Raji (cell line): Measurements from ENCODE around the gene PPP1R27.

Experiments used
- POLR2A ChIP-seq: IDR thresholded peaks from 2 replicates; pipeline ENCODE4 v1.6.1; 2011; ENCODE audit warnings: low read depth, low read length, control low read depth; ENCODE audit not compliant: insufficient read depth

PPP1R27 gene

DNA sequence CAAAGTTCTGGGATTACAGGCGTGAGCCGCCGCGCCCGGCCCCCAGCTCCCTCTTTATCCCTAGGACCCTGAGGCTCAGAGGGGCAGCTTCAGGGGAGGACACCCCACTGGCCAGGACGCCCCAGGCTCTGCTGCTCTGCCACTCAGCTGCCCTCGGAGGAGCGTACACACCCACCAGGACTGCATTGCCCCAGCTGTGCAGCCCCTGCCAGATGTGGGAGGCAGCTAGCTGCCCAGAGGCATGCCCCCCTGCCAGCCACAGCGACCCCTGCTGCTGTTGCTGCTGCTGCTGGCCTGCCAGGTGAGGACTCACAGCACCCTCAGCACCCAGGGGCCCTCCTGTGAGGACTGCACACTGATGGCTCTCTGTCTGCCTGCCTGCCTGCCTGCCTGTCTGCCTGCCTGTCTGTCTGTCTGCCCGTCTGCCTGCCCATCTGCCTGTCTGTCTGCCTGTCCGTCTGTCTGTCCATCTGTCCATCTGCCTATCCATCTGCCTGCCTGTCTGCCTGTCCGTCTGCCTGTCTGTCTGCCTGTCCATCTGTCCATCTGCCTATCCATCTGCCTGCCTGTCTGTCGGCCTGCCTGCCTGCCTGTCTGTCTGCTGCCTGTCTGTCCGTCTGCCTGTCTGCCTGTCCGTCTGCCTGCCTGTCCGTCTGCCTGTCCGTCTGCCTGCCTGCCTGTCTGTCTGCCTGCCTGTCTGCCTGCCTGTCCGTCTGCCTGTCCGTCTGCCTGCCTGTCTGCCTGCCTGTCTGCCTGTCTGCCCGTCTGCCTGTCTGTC lies 25.9 kb downstream of the PPP1R27 start:
- TF ChIP-seq POLR2A = no peak

DNA sequence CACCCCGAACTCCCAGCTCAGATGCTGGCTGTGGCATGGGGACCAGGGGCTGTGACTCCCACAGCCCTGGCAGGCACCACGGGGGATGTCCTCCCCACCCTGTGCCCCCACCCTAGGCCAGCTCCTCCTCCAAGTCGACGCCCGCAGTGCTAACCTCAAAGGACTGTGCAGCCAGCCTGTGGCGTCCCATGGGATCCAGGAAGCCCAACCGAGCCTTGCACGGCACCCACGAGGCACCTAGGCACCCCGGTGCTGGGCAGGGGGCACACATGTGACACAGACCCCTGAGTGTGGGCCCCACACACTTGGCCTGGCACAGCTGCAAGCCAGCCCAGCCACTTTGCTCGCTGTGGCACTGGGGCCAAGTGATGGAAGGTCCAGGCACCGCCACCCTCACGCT lies 27.0 kb downstream of the PPP1R27 start:
- no peak for TF ChIP-seq POLR2A

DNA sequence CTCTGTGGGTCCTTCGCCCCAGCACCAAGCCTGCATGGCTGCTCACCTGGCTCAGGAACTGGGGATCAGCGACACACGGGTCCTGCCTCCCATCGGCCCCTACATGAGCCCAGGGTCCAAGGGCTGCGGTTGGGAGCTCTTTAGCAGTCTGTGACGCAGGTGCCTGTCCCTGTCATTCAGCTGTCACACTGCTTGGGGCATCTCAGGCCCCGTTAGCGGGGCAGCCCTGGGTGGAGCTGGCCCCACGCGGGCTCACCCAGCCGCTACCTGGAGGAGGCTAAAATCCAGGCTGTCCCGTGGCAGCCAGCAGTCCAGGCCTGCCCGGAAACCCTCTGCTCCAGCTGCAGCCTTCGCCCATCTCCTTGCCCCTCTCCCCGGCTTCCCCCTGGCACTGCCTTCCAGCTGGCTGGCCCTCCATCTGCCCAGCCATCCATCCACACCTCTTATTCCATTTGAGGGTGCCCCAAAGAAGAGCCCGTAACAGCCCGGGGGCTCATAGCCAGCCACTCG lies 27.6 kb downstream of the PPP1R27 start:
- no peak for TF ChIP-seq POLR2A

DNA sequence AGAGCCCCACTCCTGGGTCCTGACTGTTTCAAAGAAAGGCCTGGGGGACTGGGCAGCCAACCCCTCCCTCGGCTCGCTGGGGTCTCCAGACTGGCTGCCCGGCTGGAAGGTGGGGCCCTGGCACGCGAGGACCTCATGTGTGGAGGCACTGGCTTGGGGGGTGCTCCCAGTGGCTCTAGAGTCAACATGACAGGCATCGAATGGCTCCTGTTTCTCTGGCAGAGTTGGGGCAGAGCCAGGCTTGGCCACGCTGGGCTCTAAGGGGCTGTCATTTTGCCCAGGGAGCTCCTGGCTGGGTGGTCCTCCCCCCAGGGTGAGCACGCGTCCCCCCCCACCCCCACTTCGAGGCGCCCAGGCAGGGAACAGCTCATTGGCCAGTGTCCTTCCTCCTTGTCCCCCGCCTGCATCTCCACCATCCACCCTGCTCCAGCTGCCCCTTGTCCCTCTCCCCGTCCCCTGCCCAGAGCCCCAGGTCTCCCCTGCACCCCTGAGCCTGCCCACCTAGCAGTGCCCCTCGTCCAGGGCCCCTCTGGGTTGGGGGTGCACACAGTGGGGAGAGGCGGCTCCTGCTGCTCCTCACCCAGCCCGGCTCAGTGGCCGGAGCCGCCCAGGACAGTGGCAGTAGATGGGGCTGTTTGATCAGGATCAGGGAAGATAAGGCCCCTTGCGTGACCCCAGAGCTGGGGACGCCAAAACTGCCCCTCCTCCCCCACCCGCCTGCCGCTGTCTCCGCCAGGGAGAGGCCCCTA lies 28.2 kb downstream of the PPP1R27 start:
- no peak for TF ChIP-seq POLR2A

DNA sequence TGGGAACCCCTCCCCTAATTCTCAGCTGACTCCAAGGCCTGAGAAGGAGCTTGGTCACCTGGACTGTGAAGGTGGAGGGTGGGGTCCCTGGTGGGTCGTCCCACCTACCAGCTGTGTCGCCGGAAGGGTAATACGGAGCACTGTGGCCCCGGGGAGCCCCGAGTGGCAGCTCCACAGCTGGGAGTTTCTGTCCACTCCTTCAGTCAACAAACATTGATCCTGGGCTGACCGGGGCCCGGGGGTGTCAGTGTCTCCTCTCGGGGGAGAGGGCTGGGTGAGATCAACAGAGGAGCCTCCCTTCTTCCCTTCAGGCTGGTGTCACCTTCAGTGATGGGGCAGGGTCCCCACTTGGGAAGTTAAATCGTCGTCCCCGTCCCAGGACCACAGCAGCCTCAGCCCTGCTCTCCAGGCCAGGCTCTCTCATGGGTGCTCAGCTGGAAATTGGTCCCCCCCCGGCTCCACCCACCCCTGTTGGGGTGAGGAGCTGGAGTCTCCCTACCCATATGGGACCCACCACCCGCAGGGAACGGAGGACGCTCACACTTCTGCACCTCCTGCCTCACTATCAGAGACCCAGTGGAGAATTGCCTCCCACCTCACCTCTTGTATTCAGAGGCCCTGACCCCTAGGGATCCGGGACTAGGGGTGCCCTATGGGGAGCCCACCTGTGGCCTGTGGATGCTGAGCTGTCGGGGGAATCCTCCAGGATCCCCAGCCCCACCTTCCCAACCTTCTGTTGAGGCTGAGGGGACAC lies 29.0 kb downstream of the PPP1R27 start:
- TF ChIP-seq POLR2A = no peak

DNA sequence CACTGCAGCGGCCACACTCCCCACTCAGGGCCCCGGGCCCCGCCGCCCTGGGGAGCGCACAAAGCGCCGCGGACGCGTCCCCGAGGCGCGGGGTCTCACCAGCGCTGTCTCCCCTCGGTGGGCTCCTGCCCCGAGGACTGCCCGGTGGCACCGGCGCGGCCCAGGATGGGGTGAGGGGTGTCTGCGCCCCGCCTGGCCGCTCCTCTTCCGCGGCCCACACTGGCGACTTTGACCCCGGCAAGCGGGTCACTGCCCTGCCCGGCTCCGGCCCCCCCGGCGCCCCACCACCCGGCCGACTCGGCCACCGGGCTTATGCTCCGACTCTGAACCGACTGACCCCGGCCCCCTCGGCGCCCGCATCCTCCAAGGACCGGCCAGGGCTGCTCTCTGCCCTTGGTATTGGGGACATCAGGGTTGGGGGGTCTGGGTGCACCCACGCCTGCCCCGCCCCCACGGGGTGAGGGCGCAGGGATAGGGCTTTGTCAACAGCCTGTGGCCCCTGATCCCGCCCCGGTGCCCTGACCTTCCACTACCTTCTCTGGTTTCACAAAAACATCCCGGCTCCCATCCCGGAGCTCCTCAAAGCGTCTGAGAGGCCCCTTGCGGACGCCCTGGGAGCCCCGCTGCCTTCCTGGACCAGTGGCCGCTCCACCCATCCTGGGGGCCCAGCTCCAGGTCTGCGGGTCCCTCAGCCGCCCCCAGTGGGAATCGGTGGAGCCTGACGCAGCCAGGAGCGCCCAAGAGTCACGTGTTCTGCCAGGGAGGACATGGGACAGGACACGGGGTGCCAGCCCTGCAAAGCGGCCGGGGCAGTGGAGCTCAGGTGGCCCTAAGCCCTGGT lies 30.1 kb downstream of the PPP1R27 start:
- TF ChIP-seq POLR2A = no peak

DNA sequence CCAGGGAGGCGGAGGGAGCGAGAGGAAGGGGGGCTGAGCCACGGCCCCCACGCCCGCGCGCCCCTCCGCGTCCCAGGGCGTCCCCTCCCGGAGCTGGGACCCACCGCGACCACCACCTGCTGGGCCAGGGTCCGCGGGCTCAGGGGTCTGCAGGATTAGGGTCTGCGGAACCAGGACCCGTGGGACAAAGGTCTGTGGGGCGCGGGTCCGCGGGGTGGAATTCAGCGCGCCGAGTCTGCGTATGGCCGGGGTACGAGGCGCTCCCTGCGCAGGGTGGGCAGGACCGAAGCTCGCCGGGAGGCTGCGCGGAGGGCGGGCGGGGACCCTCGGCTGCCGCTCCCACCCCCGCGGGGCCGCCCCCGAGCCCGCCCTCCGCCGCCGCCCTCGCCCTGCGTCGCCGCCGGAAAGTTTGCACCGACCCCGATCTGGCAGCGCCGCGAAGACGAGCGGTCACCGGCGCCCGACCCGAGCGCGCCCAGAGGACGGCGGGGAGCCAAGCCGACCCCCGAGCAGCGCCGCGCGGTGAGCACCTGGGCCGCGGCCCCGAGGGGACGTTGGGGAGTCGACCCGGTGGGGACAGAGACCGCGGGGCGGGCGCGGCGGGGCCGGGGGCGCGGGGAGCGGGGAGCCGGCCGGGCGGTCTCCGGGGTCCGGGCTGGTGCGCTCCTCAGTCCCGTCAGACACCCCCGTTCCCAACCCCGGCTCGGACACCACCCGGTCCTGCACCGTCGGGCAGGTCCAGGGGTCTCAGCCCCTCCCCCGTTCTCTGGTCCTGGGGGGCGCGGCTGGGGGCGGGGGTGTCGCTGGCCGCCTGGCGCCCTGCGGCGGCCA lies 30.9 kb downstream of the PPP1R27 start, which contains the start of gene GCGR:
GCGR (plus strand) TSS at position 423 of the 831 bp plus-strand sequence. CDS start 4,869 bp downstream, outside the sequence.
- TF ChIP-seq POLR2A = no peak

DNA sequence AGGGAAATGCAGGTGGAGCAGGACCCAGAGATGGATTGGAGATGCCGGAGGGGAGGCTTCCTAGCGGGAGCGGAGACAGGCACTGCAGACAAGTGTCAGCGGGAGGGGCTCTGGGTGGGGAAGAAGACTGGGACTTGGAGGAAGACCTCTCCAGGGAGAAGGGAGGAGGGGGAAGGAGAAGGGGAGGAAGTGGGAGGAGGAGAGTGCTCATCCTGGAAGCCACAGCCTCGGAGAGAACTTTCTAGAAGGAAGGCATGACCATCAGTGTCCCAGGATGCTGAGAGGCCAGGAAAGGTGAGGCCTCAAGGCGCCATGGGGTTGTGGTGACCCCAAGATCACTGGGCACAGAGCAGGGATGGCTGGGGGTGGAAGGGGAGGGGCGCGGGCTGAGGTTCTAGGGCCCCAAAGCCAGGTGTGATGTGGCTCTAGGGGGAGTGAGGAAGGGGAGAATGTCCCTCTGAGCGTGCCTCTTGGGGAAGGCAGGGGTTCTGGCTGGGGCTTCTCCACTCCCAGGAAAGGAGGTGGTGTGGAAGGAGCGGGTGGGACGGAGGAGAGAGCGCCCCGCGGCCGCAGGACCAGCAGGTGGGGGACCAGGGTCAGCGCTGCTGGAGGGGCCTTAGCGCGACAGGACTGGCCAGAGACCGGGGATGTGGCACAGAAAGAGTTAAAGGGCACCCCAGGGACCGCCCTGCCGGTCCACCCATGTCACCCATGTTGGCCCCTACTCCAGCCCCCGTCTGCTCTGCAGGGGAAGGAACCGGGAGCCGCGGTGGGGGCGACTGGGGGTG lies 31.8 kb downstream of the PPP1R27 start:
- TF ChIP-seq POLR2A = no peak

DNA sequence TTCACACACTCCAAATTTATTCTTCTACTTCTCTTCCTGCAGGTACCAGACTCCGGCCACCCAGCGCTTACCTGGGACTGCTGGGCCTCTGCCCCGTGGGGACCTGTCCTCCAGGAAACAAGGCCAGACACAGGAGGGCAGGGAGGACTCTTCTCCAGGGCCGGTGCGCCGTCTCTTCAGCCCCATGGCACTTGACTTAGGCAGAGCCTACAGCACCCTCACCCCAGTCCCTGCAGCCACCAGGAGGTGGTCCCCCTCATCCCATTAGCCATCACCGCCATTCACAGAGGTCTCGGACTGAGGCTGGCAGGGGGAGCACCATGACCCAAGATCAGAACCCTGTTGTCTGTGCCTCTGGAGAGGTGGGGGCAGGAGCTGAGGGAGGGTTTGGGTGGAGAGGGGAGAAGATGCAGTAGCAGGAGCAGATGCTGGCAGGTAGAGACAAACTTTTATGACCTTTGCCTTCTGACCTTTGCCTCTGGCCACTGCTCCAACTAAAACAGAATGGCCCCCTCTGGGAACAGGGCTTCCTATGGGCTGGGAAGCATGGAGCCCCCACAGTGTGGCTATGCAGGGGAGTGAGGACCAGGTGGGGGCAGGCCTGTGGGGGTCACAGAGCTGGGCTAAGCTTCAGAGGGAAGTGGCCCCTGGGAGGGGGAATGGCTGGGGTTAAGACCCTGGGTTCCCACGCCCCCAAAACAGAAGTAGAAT lies 32.6 kb downstream of the PPP1R27 start:
- TF ChIP-seq POLR2A = no peak

DNA sequence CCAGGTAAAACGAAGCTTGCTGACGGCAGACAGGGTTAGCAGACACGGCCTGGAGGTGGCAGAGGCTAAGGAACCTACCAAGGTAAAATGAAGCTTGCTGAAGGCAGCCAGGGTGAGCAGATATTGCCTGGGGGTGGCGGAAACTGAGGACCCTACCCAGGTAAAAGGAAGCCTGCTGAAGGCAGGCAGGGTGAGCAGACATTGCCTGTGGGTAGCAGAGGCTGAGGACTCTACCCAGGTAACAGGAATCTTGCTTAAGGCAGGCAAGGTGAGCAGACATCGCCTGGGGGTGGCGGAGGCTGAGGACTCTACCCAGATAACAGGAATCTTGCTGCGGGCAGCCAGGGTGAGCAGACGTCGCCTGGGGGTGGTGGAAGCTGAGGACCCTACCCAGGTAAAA lies 33.5 kb downstream of the PPP1R27 start:
- TF ChIP-seq POLR2A = no peak

DNA sequence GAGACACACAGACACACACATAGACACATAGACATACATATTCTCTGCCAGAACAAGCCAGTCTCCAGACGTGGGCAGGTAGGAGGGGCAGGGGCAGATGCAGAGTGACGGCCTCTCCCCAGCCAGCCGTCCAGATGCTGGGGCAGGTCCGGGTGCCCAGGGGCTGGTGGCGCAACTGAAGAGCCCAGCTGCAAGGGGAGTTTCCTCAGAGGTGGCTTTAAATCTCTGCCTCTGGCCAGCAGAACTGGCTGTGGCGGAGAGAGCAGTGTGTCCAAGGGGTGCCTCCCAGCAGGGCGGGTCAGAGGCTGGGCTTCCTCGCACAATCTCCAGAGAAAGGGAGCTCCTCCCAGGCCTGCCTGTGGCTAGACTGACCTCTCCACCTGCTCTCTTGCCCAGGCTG lies 40.3 kb downstream of the PPP1R27 start:
- TF ChIP-seq POLR2A = no peak

DNA sequence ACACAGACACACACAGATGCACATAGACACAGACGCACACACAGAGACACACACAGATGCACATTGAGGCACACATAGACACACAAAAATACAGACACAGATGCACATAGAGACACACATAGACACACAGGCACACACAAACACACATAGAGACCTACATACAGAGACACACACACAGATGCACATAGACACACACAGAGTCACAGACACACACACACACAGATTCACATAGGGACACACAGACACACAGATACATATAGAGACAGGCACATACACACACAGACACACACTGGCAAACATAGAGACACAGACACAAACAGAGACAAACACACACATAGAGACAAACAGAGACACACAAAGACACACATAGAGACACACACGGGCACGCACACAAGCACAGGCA lies 40.8 kb downstream of the PPP1R27 start:
- no peak for TF ChIP-seq POLR2A
